Measurements from ENCODE around the gene TMEM123.

TMEM123 gene

DNA sequence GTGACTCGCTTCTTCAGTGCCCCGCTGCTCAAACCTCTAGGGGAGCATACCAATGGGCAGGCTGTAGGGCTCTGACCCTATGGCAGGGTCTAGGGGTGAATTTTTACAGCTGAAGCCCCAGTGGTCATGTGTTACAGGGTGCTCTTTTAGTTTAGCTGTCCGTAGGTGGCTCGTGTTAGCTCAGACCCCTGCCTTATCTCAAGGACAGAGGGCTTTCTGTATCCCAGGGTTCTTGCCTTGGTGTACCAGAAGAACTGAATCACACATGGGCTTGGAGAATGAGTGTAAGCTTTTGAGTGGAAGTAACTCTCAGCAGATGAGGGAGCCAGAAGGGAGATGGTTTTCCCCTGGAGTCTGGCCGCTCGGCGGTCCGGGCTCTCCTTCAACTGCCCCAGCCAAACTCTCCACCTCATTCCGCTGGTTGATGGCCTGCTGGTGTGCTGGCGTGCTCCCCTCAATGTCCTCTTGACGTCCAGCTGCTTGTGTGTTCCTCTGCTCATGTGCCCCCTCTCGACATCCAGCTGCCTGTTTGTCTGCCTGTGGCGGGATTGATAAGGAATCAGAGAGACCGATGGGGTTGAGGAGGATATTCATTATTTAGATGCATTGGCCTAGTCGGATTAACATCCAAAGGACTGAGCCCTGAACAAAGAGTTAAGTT is 68.0 kb downstream of the TMEM123 start:
- TF ChIP-seq, protein P1, sequence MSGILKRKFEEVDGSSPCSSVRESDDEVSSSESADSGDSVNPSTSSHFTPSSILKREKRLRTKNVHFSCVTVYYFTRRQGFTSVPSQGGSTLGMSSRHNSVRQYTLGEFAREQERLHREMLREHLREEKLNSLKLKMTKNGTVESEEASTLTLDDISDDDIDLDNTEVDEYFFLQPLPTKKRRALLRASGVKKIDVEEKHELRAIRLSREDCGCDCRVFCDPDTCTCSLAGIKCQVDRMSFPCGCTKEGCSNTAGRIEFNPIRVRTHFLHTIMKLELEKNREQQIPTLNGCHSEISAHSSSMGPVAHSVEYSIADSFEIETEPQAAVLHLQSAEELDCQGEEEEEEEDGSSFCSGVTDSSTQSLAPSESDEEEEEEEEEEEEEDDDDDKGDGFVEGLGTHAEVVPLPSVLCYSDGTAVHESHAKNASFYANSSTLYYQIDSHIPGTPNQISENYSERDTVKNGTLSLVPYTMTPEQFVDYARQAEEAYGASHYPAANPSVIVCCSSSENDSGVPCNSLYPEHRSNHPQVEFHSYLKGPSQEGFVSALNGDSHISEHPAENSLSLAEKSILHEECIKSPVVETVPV (CRISPR knock-in tag; IDR thresholded peaks at IDR 0.05) = no peak
- TF ChIP-seq CSDC2 (CRISPR knock-in tag; IDR thresholded peaks at IDR 0.05) = no peak
- TF ChIP-seq ESRRG (CRISPR knock-in tag; IDR thresholded peaks at IDR 0.05) = no peak
- no peak for TF ChIP-seq TCF4 (CRISPR knock-in tag; IDR thresholded peaks at IDR 0.05; ENCODE audit: borderline replicate concordance)
- no peak for TF ChIP-seq BACH2 (CRISPR knock-in tag; IDR thresholded peaks at IDR 0.05; ENCODE audit: borderline replicate concordance)
- no peak for TF ChIP-seq TOX (CRISPR knock-in tag; IDR thresholded peaks at IDR 0.05; ENCODE audit: borderline replicate concordance)
- no peak for TF ChIP-seq ZNF8 (CRISPR knock-in tag; IDR thresholded peaks at IDR 0.05)
- ATAC-seq = no peak

- ATAC-seq = no peak
- TF ChIP-seq TSHZ2 (CRISPR knock-in tag; IDR thresholded peaks at IDR 0.05) = no peak
- no peak for TF ChIP-seq OSR1 (CRISPR knock-in tag; IDR thresholded peaks at IDR 0.05)
- TF ChIP-seq ZNF70 (CRISPR knock-in tag; IDR thresholded peaks at IDR 0.05) = no peak
- no peak for TF ChIP-seq ZC3H10 (CRISPR knock-in tag; IDR thresholded peaks at IDR 0.05)
- no peak for TF ChIP-seq ARNTL (CRISPR knock-in tag; IDR thresholded peaks at IDR 0.05; ENCODE audit: borderline replicate concordance, low read depth)
- no peak for TF ChIP-seq PATZ1 (CRISPR knock-in tag; IDR thresholded peaks at IDR 0.05; ENCODE audit: borderline replicate concordance)
- no peak for TF ChIP-seq CSDC2 (CRISPR knock-in tag; IDR thresholded peaks at IDR 0.05)
- TF ChIP-seq ZFP3 (CRISPR knock-in tag; IDR thresholded peaks at IDR 0.05) = no peak
- no peak for TF ChIP-seq ISL1 (CRISPR knock-in tag; IDR thresholded peaks at IDR 0.05)
- no peak for TF ChIP-seq PPARA (CRISPR knock-in tag; IDR thresholded peaks at IDR 0.05; ENCODE audit: borderline replicate concordance)
- TF ChIP-seq GLIS3 (CRISPR knock-in tag; IDR thresholded peaks at IDR 0.05) = no peak
- TF ChIP-seq ZFP30 (CRISPR knock-in tag; IDR thresholded peaks at IDR 0.05) = no peak
- TF ChIP-seq, protein P2, sequence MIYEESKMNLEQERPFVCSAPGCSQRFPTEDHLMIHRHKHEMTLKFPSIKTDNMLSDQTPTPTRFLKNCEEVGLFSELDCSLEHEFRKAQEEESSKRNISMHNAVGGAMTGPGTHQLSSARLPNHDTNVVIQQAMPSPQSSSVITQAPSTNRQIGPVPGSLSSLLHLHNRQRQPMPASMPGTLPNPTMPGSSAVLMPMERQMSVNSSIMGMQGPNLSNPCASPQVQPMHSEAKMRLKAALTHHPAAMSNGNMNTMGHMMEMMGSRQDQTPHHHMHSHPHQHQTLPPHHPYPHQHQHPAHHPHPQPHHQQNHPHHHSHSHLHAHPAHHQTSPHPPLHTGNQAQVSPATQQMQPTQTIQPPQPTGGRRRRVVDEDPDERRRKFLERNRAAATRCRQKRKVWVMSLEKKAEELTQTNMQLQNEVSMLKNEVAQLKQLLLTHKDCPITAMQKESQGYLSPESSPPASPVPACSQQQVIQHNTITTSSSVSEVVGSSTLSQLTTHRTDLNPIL (CRISPR knock-in tag; IDR thresholded peaks at IDR 0.05; ENCODE audit: low read depth) = no peak
- no peak for TF ChIP-seq ESRRG (CRISPR knock-in tag; IDR thresholded peaks at IDR 0.05)
Observed at GRCh38 chr11:102383839-102384238, 68.7 kb downstream of the TMEM123 start.

DNA sequence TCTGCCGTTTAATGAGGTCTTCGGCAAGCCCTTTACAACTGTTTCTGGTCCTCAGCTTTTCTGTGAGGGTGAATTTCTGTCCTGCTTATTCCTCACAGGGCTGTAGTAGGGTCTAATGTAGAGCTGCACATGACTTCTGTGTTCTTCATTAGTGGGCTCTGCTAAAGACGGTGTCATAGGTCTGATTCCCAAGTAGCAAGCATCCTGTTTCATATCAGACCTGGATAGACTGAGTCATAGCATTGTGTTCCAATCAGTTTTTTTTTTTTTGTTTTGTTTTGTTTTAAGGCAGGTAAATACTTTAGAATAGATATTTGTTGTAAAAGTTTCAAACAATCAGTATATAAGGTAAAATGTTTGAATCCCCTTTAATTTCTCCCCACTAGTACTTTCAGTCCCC is 70.2 kb downstream of the TMEM123 start:
- TF ChIP-seq ESRRG (CRISPR knock-in tag; IDR thresholded peaks at IDR 0.05) (no peak), ZFP3 (CRISPR knock-in tag; IDR thresholded peaks at IDR 0.05) (no peak), ZNF70 (CRISPR knock-in tag; IDR thresholded peaks at IDR 0.05) (no peak), TSHZ2 (CRISPR knock-in tag; IDR thresholded peaks at IDR 0.05) (no peak), RARB (CRISPR knock-in tag; IDR thresholded peaks at IDR 0.05) (no peak), GLIS3 (CRISPR knock-in tag; IDR thresholded peaks at IDR 0.05) (no peak), BACH2 (CRISPR knock-in tag; IDR thresholded peaks at IDR 0.05; ENCODE audit: borderline replicate concordance) (no peak), OSR1 (CRISPR knock-in tag; IDR thresholded peaks at IDR 0.05) (no peak), SNAI2 (CRISPR knock-in tag; IDR thresholded peaks at IDR 0.05) (no peak), ARNTL (CRISPR knock-in tag; IDR thresholded peaks at IDR 0.05; ENCODE audit: borderline replicate concordance, low read depth) (no peak), ZFP30 (CRISPR knock-in tag; IDR thresholded peaks at IDR 0.05) (no peak), TOX (CRISPR knock-in tag; IDR thresholded peaks at IDR 0.05; ENCODE audit: borderline replicate concordance) (no peak)
- TF ChIP-seq, protein P2 (CRISPR knock-in tag; IDR thresholded peaks at IDR 0.05; ENCODE audit: low read depth) = no peak
- TF ChIP-seq, protein P1 (CRISPR knock-in tag; IDR thresholded peaks at IDR 0.05) = no peak
- ATAC-seq = no peak
